GM21515 (cell line): Measurements from ENCODE around the gene PTGR3.

Experiments
- ATAC-seq: cut with Tn5 transposase; IDR thresholded peaks from one replicate; pipeline ENCODE4 v1.9.1; 2021; ENCODE audit not compliant: unreplicated experiment

PTGR3 gene

GRCh38 chr18:75209129-75209950 lies at the start of gene PTGR3:
Gene PTGR3 (minus strand): TSS chr18:75209139. CDS start chr18:75209058, 81 bp downstream.
- ATAC-seq, result peak; percentile 46

- ATAC-seq, result no peak
These were observed 48.7 kb upstream of the PTGR3 start for GRCh38 chr18:75257605-75258004.

GRCh38 chr18:75256376-75256775 lies 47.4 kb upstream of the PTGR3 start:
- ATAC-seq, result no peak

GRCh38 chr18:75255094-75255493 lies 46.2 kb upstream of the PTGR3 start:
- ATAC-seq, result no peak

GRCh38 chr18:75253784-75254183 lies 44.8 kb upstream of the PTGR3 start:
- no peak for ATAC-seq

GRCh38 chr18:75253043-75253442 lies 44.1 kb upstream of the PTGR3 start:
- no peak for ATAC-seq

GRCh38 chr18:75252136-75252535 lies 43.2 kb upstream of the PTGR3 start:
- ATAC-seq, result no peak

- no peak for ATAC-seq
These were observed 42.5 kb upstream of the PTGR3 start for GRCh38 chr18:75251466-75251865.

GRCh38 chr18:75250471-75250821 lies 41.5 kb upstream of the PTGR3 start:
- no peak for ATAC-seq

GRCh38 chr18:75249672-75250470 lies 40.9 kb upstream of the PTGR3 start:
- ATAC-seq, result no peak

GRCh38 chr18:75249175-75249518 lies 40.2 kb upstream of the PTGR3 start:
- no peak for ATAC-seq

- ATAC-seq, result no peak
These were observed 39.7 kb upstream of the PTGR3 start for GRCh38 chr18:75248426-75249174.

- peak; percentile 63 for ATAC-seq
These were observed 38.9 kb upstream of the PTGR3 start for GRCh38 chr18:75247611-75248421.

- ATAC-seq, result no peak
These were observed 38.0 kb upstream of the PTGR3 start for GRCh38 chr18:75246721-75247610.

- ATAC-seq, result no peak
These were observed 35.7 kb upstream of the PTGR3 start for GRCh38 chr18:75244351-75245313.

GRCh38 chr18:75241705-75242104 lies 32.8 kb upstream of the PTGR3 start:
- no peak for ATAC-seq

GRCh38 chr18:75240433-75240832 lies 31.5 kb upstream of the PTGR3 start:
- ATAC-seq, result no peak

GRCh38 chr18:75238786-75239185 lies 29.8 kb upstream of the PTGR3 start:
- ATAC-seq, result no peak

GRCh38 chr18:75238100-75238499 lies 29.2 kb upstream of the PTGR3 start:
- ATAC-seq, result no peak
